Neutrophil (primary cell): ENCODE data around the gene RNH1.

Source experiments
- H3K27ac ChIP-seq: fragments of 200-600 bp; sonication (generic); 2 replicates; pipeline ENCODE4 v1.5.1; 2016; ENCODE audit warnings: mild to moderate bottlenecking, moderate library complexity
- H3K27me3 ChIP-seq: fragments of 200-600 bp; sonication (generic); 2 replicates; pipeline ENCODE4 v1.6.0; 2016; ENCODE audit warnings: mild to moderate bottlenecking
- H3K36me3 ChIP-seq: fragments of 200-600 bp; sonication (generic); 2 replicates; pipeline ENCODE4 v1.5.1; 2017
- H3K4me1 ChIP-seq, 2 experiments: fragments of 200-600 bp in 1 of 2; sonication (generic) in 1 of 2; 1 replicate in 1 of 2; 2 replicates in 1 of 2; pipeline versions ENCODE4 v1.5.1 to v1.6.1; 2013 to 2016; ENCODE audit warnings: low read depth in 1 of 2, low read length in 1 of 2, mild to moderate bottlenecking in 1 of 2, moderate library complexity in 1 of 2; ENCODE audit not compliant: control insufficient read depth in 1 of 2, insufficient read depth in 1 of 2
- H3K4me3 ChIP-seq, 2 experiments: fragments of 200-600 bp in 1 of 2; sonication (generic) in 1 of 2; 1 replicate in 1 of 2; 2 replicates in 1 of 2; pipeline ENCODE4 v1.5.1; 2013 to 2016; ENCODE audit warnings: low read depth in 1 of 2, low read length in 1 of 2, mild to moderate bottlenecking in 1 of 2, moderate library complexity in 1 of 2
- H3K9me3 ChIP-seq: fragments of 200-600 bp; sonication (generic); 2 replicates; pipeline ENCODE4 v1.5.1; 2016
- TF ChIP-seq, protein P1 (sequence below): fragments of 200-600 bp; sonication (generic); IDR thresholded peaks from 2 replicates; pipeline ENCODE4 v1.5.1; 2016; ENCODE audit warnings: antibody characterized with exemption

The RNH1 gene

DNA sequence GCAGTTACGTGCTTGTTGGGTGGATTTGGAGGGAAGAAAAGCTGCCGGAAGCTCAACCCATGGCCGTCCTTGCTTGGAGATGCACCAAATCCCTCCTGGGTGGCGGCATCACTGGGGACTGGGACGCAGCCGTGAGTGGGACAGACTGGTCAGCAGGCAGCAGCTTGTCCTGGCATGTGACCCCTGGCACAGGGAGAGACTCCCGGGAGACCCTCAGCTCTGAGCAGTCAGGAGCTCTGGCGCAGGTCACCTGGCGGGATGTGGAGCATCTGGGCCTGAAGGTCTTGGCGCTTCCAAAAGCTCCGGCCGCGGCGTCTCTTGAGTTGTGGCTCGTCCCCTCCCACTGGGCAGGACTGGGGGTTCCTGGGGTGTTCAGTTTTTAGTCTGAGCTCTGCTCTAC lies 30.6 kb downstream of the RNH1 start:
- Histone ChIP-seq H3K9me3 (no peaks in the 10 kb centered on the region), H3K27me3 (no peaks in the 10 kb centered on the region), H3K4me3 (no peak overlapping the region), H3K36me3 (no peaks in the 10 kb centered on the region), H3K27ac (no peak overlapping the region), H3K4me1 (no peaks in the 10 kb centered on the region)
- TF ChIP-seq, protein P1, sequence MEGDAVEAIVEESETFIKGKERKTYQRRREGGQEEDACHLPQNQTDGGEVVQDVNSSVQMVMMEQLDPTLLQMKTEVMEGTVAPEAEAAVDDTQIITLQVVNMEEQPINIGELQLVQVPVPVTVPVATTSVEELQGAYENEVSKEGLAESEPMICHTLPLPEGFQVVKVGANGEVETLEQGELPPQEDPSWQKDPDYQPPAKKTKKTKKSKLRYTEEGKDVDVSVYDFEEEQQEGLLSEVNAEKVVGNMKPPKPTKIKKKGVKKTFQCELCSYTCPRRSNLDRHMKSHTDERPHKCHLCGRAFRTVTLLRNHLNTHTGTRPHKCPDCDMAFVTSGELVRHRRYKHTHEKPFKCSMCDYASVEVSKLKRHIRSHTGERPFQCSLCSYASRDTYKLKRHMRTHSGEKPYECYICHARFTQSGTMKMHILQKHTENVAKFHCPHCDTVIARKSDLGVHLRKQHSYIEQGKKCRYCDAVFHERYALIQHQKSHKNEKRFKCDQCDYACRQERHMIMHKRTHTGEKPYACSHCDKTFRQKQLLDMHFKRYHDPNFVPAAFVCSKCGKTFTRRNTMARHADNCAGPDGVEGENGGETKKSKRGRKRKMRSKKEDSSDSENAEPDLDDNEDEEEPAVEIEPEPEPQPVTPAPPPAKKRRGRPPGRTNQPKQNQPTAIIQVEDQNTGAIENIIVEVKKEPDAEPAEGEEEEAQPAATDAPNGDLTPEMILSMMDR = no peak

DNA sequence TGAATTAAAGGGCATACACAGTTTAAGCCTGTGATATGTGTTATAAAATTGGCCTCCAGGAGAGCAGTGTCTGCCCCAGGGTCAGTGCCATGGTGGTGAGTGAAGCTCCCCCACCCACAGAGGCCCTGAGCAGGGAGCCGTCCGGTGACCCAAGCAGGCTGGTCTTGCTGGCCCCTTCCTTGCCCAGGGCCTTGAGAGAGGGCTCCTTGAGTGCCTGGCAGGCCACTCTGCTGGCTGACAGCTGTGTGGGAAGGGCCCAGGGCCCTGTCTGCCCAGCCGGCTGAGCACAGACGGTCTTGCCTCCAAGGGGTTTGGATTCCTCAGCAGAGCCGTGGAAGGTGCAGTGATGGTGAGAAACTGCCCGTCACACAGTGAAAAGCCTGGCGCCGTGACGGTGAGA lies 31.1 kb downstream of the RNH1 start:
- no peaks in the 10 kb centered on the region for H3K36me3 ChIP-seq
- TF ChIP-seq, protein P1 = no peak
- no peaks in the 10 kb centered on the region for H3K27me3 ChIP-seq
- H3K4me1 ChIP-seq = no peaks in the 10 kb centered on the region
- H3K4me3 ChIP-seq = no peak overlapping the region
- no peaks in the 10 kb centered on the region for H3K9me3 ChIP-seq
- no peak overlapping the region for H3K27ac ChIP-seq

DNA sequence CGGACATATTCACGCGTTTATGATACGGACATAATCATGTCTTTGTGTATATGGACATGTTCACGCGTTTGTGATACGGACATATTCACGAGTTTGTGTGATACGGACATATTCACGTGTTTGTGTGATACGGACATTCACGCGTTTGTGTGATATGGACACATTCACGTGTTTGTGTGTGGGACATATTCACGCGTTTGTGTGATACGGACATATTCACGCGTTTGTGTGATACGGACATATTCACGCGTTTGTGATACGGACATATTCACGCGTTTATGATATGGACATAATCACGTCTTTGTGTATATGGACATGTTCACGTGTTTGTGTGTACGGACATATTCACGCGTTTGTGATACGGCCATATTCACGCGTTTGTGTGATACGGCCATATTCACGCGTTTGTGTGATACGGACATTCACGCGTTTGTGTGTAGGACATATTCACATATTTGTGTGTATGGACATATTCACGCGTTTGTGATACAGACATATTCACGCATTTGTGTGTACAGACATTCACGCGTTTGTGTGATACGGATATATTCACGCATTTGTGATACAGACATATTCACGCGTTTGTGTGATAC lies 32.0 kb downstream of the RNH1 start:
- no peak overlapping the region for H3K27ac ChIP-seq
- no peaks in the 10 kb centered on the region for H3K4me1 ChIP-seq
- no peaks in the 10 kb centered on the region for H3K9me3 ChIP-seq
- TF ChIP-seq, protein P1 = no peak
- no peak overlapping the region for H3K4me3 ChIP-seq
- H3K36me3 ChIP-seq = no peaks in the 10 kb centered on the region
- no peaks in the 10 kb centered on the region for H3K27me3 ChIP-seq

DNA sequence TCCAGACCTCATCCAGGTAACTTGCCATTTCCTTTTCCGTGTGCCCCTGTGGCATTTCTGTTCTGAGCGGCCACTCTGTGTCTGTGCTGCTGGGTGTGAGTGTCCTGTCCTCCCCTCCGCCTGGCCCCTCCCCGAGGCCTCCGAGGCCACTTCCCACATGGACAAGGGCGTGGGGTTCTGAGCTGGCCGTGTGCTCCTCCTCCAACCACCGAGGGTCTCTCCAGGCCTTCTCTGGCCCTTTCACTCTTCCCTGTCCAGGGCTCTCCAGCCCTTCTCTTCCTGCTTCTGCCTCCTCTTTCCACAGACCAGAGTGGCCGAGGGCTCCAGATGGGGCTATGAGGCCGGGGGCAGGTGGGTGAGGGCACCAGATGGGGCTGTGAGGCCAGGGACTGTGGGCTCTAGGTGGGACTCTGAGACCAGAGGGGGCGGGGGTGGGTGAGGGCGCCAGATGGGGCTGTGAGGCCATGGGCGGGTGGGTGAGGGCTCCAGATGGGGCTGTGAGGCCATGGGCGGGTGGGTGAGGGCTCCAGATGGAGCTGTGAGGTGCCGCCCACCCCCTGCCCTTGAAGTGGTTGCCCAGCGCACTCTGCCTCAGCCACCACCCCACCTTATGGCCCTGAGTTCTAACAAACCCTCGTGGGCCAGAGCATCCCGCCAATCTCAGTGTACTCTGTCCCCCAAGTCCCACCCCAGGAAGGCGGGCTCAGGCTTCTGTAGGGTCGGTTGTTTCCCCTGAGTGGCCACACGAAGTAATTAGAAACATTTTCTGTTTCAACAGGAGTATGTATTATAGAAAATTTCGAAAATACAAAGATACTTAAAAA lies 32.9 kb downstream of the RNH1 start:
- TF ChIP-seq, protein P1 = no peak
- H3K4me3 ChIP-seq = no peak overlapping the region
- H3K4me1 ChIP-seq = no peaks in the 10 kb centered on the region
- H3K36me3 ChIP-seq = no peaks in the 10 kb centered on the region
- H3K9me3 ChIP-seq = no peaks in the 10 kb centered on the region
- no peak overlapping the region for H3K27ac ChIP-seq
- H3K27me3 ChIP-seq = no peaks in the 10 kb centered on the region

DNA sequence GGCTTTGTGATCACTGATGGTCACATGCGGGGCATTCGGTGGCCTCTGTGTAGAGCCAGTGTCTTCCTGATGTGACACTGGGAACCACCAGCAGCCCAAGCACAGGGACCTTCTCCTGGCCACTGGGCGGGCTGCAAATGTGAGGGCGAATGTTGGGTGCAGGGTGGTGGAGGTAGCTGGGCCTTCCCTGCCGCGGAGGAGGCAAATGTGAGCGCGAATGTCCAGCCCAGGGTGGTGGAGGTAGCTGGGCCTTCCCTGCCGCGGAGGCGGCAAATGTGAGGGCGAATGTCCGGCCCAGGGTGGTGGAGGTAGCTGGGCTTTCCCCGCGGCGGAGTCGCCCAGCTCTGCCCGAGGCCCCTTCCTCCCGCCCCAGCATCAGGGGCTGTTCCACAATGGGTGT lies 33.6 kb downstream of the RNH1 start:
- H3K27ac ChIP-seq = no peak overlapping the region
- no peaks in the 10 kb centered on the region for H3K27me3 ChIP-seq
- H3K4me3 ChIP-seq = no peak overlapping the region
- TF ChIP-seq, protein P1 = no peak
- no peaks in the 10 kb centered on the region for H3K9me3 ChIP-seq
- H3K4me1 ChIP-seq = no peaks in the 10 kb centered on the region
- H3K36me3 ChIP-seq = no peaks in the 10 kb centered on the region
